Activated gamma-delta T cell treated with Interleukin-2 at 50 U/mL for 16 hours (primary cell): ENCODE results near the gene FCER1G.

Experiments
- DNase-seq: peaks from one replicate; pipeline ENCODE4 v3.0.0-alpha.2; 2020

Gene FCER1G

DNA sequence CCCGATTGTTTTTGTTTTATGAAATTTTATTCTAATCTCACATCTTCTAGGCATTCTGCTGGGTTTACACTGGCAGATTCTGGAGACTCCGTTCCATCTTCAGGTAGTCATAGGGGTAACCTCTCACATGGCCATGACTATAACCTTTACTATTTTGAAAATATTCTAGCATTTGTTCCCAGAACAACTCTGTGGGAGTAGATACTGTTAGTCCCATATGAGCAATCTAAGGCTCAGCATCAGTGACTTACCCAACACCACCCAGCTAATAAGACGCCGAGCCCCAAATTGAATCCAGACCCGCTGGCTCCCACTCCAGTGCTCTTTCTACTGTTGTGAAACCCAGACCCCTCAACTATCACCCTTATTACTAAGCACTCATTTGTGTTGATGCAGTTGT, 26.1 kb upstream of the FCER1G start:
- no peak for DNase-seq

DNA sequence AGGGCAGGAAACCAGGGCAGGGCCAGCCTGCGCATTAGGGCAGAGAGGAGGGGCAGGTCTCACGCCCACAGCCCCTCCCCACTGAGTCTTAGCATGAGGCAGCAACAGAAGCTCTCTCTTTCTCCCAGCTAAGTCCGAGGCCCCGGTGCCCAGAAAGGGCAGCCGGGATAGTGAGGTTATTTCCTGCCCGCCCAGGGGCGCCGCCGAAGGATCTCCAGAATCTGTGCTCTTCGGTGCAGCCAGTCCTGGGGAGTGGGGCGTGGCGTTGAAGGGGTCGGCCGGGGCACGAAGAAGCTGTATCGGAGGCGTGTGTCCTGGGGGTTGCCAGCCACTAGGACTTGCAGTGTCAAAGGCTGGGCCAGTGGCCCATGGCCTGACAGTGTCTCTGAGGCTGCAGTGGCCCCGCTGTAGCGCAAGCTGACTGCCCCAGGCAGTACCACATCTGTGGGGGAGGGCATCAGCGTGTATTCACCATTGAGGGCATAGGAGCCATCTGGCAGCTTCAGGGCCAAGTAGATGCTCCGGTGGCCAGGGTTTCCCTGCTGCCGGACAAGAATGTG, 24.1 kb upstream of the FCER1G start:
- no peak for DNase-seq

DNA sequence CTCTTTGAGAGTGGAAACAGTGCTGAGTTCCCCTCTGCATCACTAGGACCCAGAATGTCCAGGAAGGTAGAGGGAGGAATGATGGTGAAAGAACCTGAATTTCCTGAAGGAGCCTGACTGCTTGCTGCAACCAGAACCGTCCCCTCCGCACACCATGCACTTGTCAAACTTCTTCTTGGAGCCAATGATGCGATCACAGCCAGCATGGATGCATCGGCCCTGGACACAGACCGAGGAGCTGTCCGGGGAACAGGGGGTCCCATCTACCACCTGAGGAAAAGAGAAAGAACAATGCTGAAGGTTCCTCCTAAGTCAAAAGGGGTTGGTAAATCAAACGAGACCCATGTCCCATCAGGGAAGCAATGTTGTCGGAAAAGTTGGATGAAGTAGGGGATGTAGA, 23.1 kb upstream of the FCER1G start:
- no peak for DNase-seq

DNA sequence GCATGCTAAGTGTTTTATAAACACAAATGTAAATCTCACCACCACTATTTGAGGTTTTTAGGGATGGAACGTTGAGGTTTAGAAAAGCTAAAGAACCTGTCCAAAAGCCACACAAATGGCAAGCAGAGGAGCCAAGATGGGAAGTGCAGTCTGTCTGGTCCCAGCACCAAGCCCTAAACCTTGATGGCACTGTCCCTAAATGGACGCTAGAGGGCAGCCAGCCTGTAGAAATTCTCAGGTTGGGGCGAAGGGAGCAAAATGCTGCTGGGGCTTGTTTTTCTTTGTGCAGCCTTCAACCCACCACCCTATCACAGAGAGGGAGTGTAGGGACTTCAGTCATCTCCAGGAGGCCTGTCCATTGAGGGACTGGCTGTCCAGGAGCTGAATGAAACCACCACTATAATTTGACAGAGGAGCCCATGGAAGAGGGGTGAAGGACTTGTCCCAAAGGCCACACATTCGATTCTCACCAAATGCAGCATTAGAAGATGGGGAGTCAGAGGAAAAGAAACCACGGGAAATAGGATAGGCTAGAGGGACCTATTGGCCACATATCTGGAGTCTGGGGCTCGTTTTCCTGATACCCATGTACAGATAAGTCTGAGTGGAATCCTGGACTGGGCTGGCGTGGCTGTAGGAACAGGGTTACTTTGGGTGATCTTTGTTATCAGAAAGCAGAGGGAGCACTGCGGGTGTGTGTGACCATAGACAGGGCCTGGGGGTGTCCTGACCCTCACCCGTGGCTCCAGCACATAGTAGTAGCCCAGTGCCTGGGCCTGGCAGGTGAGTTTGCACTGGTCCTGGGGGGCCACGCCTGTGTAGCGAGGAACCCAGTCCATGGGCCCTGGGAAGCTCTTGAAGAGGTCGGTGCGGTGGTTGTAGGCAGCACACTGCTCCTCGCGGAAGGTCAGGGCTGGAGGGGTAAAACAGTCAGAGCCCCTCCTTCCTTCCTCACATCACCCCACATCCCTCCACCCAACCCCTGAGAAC, 22.3 kb upstream of the FCER1G start:
- peak; percentile 69 for DNase-seq

DNA sequence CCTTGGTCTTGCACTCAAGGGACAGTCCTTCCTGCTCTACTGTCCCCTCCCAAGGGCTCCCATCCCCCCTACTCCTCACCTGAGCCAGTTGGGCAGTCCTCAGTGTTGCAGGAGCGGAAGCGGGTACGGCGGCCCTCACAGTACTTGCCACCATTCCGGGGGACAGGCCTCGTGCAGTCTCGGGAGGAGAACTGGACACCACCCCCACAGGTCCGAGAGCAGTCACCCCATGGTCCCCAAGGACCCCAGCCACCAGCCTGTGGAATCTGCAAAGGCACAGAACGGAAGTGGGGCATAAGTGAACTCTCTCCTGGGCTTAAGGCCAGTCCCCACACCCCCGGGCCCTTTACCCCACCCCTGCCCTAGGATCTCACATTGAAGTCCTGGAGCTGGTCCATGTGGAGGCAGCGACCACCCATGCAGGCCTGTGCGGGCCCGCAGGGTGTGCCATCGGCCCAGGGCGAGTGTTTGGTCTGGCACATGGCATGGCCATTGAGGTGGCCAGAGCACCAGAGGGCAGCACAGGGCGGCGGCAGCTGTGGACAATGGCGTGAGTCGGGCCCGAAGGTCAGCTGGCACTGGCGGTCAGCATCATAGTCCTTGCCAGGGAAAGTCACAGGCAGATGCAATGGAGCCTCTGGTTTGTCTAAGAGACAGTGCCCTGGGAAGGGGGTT, 21.4 kb upstream of the FCER1G start:
- no peak for DNase-seq

DNA sequence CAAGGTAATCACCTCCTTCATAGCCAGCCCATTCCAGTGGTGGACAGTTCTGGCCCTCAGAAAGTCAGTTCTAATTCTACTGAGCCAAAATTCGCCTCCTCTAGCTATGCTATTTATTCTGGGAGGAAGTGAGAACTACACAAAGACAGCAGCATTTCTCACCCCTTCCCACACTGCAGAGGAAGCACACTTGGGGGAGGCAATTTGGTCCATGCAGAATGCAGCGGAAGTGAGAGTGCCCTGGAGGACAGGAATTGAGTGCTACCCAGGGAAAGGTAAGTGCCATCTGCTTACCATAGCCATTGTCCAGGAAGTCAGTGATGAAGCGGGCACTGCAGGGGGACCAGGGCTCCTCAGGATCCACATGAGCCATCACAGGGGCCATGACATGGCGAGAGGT, 19.9 kb upstream of the FCER1G start:
- no peak for DNase-seq

DNA sequence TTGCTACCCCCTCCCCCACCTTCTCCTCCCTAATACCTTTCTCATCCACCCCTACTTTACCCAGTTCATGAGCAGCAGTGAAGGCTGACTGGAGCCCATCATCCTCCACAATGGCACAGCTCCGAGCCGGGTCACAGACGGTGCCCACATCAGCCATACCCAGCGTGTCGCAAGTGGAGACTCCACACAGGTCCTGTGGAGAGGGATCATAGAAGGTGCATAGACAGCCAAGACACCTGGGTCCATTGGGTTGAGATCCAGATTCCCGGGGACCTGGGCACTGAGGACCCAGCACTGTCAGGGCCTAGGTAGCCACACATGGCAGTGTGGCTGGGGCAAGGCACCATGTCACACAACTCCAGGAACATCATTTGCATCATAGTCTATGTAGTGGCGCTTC, 19.0 kb upstream of the FCER1G start:
- DNase-seq, result no peak

DNA sequence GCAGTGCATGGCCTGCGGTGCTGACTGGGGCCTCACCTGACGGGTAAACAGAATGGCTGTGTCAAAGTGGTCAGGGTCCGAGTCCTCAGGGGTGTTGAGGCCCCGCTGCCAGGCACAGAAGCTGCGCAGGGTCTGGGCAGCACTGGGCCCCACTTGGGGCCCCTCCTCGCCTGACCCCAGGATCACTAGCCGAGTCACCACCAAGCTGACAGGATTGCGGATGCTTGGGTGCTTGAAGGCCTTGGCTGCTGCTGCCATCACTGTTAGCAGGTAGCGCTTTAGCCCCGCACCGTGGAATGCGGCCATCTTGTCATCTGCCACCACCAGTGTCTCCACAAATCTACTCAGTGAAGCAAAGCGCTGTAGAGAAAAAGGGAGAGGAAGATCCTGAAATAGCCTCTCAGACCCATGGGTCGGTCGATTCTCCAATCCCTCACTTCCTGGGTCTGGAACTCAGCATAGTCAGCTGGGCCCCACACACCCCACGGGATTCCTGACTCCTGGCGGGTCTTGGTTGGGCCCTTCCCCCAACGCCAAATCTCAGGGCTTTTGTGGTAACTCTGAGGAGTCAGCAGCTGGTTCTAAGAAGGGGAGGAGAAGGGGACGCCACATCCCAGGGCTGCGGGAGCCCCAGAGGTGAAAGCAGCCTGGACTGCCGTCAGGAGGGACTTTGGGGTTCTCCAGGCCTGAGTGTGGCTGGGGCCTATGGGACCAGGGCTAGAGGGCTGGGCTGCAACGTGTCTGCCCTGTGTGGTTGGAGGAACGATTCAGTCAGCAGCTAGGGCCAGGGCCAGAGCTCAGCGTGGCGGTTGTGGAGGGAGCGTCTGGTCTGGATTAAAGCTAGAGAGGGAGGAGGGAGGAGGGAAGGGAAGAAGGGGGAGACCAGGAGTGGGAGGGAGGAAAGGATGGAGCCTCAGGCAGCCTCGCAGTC, 18.3 kb upstream of the FCER1G start:
- no peak for DNase-seq

DNA sequence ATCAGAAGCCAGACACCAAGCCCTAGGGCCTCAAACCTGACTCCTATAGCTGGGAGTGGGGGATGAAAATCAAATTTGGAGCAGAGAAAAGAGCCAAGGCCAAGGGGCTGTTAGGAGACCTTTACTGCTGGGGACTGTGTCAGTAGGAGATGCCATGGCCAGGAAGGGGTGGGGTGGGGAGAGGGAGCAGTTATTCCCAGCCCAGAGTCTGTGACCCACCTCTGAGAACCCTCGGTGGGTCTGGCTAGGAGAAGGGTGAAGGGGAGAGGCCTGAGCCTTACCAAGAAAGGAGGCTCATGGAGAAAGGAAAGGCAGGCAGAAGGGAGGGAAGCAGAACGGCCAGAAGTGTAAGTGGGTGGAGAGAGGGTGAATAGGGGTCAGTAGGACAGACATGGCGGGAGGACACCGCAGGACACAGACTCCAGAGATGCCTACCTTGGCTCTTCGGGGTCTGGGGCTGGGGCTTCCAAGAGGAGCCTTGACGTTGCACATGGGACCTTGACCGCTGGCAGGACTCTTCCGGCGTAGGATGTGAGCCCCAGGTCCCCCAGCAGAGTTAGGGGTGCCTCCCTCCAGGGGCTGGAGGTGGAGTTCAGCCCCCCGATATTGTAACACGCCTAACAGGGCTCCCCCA, 17.4 kb upstream of the FCER1G start:
- DNase-seq, result no peak

DNA sequence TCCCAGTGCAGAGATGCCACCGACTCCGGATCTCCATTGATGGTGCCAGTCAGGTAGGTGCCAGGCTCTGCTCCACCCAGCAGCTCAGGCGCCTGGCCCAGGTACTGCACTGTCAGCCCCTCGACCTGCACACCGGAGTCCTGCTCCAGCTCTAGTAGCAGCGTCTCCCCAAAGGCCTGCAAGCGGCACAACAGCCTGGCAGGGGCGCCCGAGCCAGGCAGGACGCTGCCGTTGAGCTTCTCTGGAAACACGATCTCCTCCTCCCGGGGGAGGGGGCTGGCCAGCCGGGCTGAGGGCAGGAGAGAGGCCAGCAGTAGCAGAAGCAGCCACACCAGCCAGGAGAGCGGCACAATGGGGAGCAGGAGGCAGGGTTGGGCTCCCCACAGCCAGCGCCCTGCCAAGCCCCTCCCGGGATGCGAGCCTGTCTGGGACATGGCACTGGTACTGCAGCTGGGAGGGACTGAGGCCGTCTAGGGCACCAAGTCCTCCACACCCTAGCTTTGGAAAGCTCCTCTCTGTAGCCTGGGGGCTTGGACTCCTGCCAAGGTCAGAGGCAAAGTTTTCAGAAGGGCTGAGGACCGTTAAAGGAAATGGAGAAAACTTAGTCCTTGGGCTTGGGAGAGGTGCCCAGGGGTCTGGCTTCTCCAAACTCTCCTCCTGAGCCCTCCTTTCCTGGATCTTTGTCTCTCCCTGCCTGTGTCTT, 16.8 kb upstream of the FCER1G start:
- no peak for DNase-seq

DNA sequence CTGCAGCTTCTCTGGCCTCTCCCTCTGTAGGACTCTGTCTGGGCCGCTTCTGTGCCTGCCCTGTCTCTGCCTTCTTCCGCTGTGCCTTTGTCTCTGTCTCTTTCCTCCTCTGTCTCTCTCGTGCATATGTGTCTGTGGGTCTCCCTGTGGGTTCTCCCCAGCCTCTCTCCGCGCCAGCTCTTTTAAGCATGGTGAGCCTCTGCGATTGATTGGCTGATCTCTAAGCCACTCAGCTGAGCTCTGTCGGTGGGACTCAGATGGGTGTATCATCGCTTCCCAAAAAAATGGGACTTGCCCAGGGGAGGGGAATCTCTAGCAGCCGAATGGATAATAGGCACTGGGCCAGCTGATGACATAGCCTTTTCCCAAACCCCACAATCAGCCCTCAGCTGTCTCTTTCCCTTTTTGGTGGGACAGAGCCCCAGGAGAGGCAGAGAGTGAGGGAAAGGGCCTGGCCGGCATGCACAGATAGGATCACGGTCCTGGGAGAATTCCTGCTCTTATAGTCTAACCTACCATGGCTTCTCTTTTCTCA, 16.1 kb upstream of the FCER1G start, which contains the start of gene ADAMTS4:
TSS of gene ADAMTS4 (minus strand) at position 158 of the 535 bp plus-strand sequence. CDS start 427 bp downstream, outside the sequence.
- DNase-seq, result no peak

DNA sequence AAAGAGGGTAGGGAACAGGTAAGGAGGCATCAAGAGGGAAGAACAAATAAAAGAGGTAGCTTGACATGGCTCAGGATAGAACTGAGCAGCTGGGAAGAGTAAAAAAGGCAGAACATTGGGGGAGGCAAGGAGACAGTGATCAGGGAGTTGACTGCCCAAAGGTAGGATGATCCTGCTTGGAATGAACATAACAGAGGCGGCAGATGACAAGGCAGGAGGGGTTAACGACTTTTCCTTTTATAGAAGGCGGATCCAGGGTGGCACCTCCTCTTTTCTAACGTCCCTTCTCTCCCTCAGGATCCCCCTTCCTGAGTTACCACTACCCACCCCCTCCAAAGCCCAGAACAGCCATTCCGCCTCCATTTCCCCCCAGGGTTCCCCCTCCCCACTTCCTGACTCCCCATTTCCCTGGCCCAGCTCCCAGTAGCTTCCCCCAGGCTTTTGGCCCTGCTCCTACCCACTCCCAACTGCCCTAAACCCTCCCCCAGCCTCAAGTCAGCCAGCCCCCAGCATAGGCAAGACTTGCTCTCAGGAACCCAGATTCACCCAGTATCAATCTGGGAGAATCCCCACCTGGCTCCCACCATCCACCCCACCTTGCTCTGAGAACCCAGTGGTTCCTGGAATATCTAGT, 15.5 kb upstream of the FCER1G start:
- DNase-seq, result no peak

DNA sequence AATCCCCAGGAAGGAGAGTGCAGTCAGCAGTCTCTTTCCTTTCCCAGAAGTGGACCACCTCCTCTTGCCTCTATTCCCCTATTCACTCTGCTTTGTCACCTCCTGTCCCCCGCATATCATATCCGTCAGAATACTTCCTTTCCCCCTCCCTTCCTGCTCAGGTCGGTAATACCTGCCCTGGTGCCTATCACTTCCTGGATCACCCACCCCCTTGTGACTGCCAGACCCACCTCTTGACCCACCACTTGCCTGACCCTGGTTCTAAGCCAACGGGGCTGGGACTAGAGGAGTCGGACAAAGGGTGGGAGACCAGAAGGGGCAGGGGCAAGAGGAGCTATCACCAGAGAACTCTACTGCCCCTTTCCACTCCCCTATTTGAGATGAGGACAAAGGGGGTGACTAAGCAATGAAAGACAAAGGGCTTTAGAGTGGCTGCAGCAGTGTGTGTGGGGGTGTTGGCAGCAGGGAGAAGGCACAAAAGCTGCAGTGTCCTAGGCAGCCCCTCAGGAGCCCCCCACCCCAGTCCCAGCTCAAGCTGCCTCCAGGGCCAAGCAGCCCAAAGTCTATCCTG, 14.6 kb upstream of the FCER1G start:
- no peak for DNase-seq

DNA sequence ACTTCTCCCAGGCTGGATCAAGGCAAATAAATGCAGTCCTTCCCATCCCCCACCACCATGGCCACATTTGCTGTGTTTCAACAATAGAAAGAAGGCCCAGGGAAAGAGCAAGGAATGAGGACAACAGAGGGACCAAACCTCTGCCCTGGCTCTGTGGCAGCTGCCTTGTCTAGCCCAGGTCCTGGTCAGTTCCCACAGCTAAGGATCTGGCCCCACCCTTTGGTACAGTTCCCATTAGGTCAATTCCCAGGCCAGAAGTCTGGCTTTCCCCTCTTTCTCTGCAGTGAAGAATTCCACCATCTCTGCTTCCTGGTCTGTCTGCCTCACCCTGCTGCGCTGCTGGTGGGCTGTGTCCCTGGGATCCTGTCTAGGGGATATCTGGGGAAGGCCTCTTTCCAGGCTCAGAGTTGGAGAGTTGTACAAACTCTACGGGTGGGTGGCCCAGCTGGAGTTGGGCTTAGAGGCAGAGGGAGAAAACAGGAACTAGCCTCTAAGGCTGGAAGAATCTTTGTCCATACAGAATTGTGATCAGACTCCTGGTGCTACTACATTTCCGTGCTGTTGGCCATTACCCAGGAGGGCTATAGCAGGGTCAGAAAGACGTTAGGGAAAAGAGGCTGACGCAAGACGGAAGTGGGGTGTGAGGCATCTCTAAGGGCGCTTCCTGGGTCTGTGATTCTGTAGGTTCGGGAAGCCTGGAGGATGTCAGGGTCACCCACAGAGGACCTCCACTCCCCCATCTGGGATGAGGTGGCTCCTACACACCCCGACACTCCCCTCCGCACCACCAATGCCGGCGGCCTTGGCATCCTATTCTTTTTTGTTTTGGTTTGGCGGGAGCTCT, 13.9 kb upstream of the FCER1G start:
- no peak for DNase-seq

DNA sequence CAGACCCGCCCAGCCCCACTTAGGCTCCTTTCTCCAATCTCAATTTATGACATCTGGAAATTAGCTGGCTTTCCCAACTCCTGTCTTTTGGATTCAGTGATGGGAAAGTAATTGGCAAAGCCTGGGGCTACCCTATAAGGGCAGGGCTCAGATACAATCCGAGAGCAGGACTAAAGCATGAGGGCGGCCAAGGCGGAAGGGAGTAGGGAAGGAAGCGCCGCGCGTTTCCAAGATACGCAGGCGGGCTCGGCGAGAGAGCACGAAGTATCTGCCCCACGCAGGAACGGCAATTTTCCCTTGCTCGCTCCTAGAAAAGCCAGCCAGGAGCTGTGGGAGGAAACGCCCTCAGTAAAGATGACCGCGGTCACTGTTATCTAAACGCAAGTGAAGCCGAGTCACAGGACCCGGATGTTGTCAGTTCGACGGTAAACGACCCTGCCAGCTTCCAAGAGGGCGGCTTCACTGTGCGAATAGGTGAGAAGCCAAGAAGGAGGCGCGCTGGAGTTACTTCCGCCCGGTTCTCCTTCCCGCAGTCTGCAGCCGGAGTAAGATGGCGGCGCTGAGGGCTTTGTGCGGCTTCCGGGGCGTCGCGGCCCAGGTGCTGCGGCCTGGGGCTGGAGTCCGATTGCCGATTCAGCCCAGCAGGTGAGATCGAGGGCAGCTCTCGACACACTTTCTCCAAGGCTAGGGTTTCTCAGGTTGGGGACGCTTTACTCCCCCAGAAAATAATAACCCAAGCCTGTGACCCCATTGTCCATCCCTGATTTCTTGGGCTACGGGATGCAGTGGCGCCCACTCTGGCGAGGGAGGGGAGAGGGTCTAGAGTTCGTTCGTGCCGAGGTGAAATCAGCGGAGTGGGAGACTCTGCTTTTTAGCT, 13.0 kb upstream of the FCER1G start, which contains the start of gene NDUFS2:
TSS of gene NDUFS2 (plus strand) at position 532 of the 877 bp plus-strand sequence. CDS start at position 551, 19 bp downstream.
- peak; percentile 95 for DNase-seq

DNA sequence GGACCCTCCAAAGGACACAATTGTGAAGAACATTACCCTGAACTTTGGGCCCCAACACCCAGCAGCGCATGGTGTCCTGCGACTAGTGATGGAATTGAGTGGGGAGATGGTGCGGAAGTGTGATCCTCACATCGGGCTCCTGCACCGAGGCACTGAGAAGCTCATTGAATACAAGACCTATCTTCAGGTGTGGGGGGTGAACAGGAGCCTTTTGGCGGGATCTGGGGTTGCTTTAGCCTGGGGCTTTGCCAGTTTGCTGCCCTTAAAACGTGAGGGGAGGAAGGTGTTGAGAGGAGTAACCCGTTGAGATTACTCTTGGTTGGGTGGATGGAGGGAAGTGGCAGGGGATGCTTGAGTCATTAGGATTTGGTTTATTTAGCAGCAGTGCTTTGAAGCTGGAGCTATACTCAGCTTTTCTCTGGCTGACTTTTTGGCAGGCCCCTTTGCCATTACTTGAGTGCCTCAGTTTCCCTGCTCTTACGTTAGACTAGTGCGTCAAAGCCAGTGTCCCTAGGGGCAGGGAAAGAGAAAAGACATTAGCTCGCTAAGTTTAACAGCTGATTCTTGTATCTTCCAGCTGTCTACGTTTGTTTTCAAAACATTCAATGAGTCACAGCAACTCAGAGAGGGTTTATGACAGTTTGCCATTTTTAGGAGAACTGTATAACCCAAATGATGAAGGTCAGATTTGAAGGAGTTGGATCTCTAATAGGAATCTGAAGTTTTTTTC, 8.5 kb upstream of the FCER1G start:
- DNase-seq, result no peak

DNA sequence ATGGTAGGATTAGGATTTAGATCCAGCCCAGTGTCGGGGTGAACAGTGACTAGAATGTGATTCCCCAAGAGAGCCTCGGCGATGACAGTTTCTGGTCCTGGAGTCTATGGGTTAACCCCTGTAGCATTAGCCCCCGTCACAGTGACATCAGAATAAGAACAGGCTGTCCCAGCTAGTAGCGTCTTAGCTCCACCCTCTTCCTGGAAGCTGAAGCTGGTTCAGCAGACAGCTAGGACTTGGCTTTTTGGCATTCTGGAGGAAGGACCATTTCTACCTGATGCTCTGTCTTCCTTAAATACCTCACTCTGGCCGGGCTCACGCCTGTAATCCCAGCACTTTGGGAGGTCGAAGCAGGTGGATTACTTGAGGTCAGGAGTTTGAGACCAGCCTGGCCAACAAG, 7.9 kb upstream of the FCER1G start:
- DNase-seq, result no peak
